HepG2 (cell line): Measurements from ENCODE around the gene ABI3BP. TPM values are rescaled to one million over a fixed set of nuclear protein-coding genes. Genes with fewer than 3 reads are reported as not detected.
"Not testable (repeated sequence)": the region's sequence is repeated elsewhere in the genome, so short reads cannot be mapped to it uniquely, and the experiment has no call there.

ENCODE experiments used
- ATAC-seq: fragments of 200-7000 bp; cut with Tn5 transposase; 3 replicates; pipeline ENCODE4 v1.9.1; 2020; ENCODE audit warnings: mild to moderate bottlenecking, moderate library complexity
- BruUV-seq: library from RNA; stranded (reverse); fragments of 400-500 nt; replicated peaks from 2 replicates; lab custom pipeline; 2021; lab: Mats Ljungman, UMichigan
- CTCF ChIA-PET: fragments of 300-600 bp; formaldehyde crosslinking; extraction: SDS; loops from one replicate; lab custom pipeline; 2021; ENCODE audit warnings: low total read pairs, inconsistent platforms, low intra/inter-chr PET ratio; lab: Yijun Ruan, JAX
- POLR2A ChIA-PET: fragments of 350-600 bp; sonication (Branson Sonifier 250); formaldehyde crosslinking; loops from one replicate; lab custom pipeline; 2020; ENCODE audit warnings: antibody characterized with exemption, inconsistent platforms; lab: Yijun Ruan, JAX
- DNase-seq: peaks from one replicate; pipeline ENCODE4 v3.0.0-alpha.2; 2015; ENCODE audit warnings: low spot score
- FAIRE-seq: peaks from 3 replicates; lab custom pipeline; 2011; peaks lifted over from hg19 to GRCh38; lab: Jason Lieb, UNC
- H2AFZ ChIP-seq: one replicate; pipeline ENCODE4 v1.6.1; 2011; ENCODE audit warnings: low read length, inconsistent platforms
- H3K27ac ChIP-seq: fragments of 300-600 bp; 3 replicates; pipeline ENCODE4 v1.8.0; 2011; ENCODE audit warnings: mixed run types, mild to moderate bottlenecking, mixed read lengths, low read length, inconsistent platforms; ENCODE audit not compliant: insufficient read depth; ENCODE audit errors: extremely low read length
- H3K27me3 ChIP-seq, 2 experiments: fragments of 200-600 bp in 1 of 2; 2 replicates in 1 of 2; 3 replicates in 1 of 2; pipeline versions ENCODE4 v1.6.0 to v1.8.0; 2011; ENCODE audit warnings: low read length in 2 of 2, mild to moderate bottlenecking in 2 of 2, moderate library complexity in 2 of 2, inconsistent platforms in 1 of 2; ENCODE audit not compliant: insufficient read depth in 2 of 2, control insufficient read depth in 1 of 2
- H3K36me3 ChIP-seq, 2 experiments: fragments of 200-600 bp in 1 of 2; replicated peaks in 1 of 2; 2 replicates in 1 of 2; 3 replicates in 1 of 2; pipeline versions ENCODE4 v1.5.1 to v1.8.0; 2011; ENCODE audit warnings: low read length in 2 of 2, inconsistent platforms in 1 of 2; ENCODE audit not compliant: insufficient read depth in 2 of 2, control insufficient read depth in 1 of 2
- H3K4me1 ChIP-seq: 2 replicates; pipeline ENCODE4 v1.5.1; 2012; ENCODE audit warnings: low read length, inconsistent platforms; ENCODE audit not compliant: insufficient read depth
- H3K4me2 ChIP-seq: 2 replicates; pipeline ENCODE4 v1.6.0; 2011; ENCODE audit warnings: low read depth, low read length, inconsistent platforms
- H3K4me3 ChIP-seq, 3 experiments: fragments of 200-600 bp in 1 of 3; sonication (generic), shearing (Covaris generic) in 1 of 3; replicated peaks in 1 of 3; 2 replicates each; pipeline ENCODE4 v1.5.1; 2011 to 2016; ENCODE audit warnings: low read length in 3 of 3, inconsistent platforms in 2 of 3, low read depth in 2 of 3, mild to moderate bottlenecking in 2 of 3, control low read depth in 1 of 3, mixed read lengths in 1 of 3; ENCODE audit not compliant: insufficient read depth in 1 of 3
- H3K79me2 ChIP-seq: one replicate; pipeline ENCODE4 v1.6.1; 2011; ENCODE audit warnings: low read length, inconsistent platforms; ENCODE audit not compliant: insufficient read depth
- H3K9ac ChIP-seq: 2 replicates; pipeline ENCODE4 v1.6.0; 2011; ENCODE audit warnings: mild to moderate bottlenecking, low read depth, low read length, inconsistent platforms; ENCODE audit not compliant: insufficient read depth
- H3K9me3 ChIP-seq: 2 replicates; pipeline ENCODE4 v1.5.1; 2012; ENCODE audit warnings: mild to moderate bottlenecking, low read length
- H4K20me1 ChIP-seq: 2 replicates; pipeline ENCODE4 v1.6.0; 2011; ENCODE audit warnings: inconsistent platforms, mild to moderate bottlenecking, low read length, moderate library complexity; ENCODE audit not compliant: insufficient read depth
- CEBPG ChIP-seq: IDR thresholded peaks from 2 replicates; pipeline ENCODE4 v1.6.1; 2016
- FOXP1 ChIP-seq, 2 experiments: fragments of 450-650 bp in 1 of 2; IDR thresholded peaks; 2 replicates each; pipeline ENCODE4 v1.6.1; 2017 to 2018; ENCODE audit warnings: antibody characterized with exemption in 1 of 2
- KAT2B ChIP-seq: fragments of 150-350 bp; IDR thresholded peaks from 2 replicates; pipeline ENCODE4 v1.6.1; 2014; ENCODE audit warnings: low read depth, low read length, borderline replicate concordance
- MEIS1 ChIP-seq: sonication (generic); formaldehyde crosslinking; IDR thresholded peaks from 2 replicates; pipeline ENCODE4 v1.9.0; 2021; ENCODE audit warnings: mild to moderate bottlenecking, missing genetic modification reagents, moderate library complexity, borderline replicate concordance
- SALL1 ChIP-seq: sonication (generic); formaldehyde crosslinking; IDR thresholded peaks from 2 replicates; pipeline ENCODE4 v1.8.0; 2022; ENCODE audit warnings: mild to moderate bottlenecking, missing genetic modification reagents
- TMF1 ChIP-seq: sonication (generic); formaldehyde crosslinking; IDR thresholded peaks from 2 replicates; pipeline ENCODE4 v1.8.1; 2022; ENCODE audit warnings: low read depth, missing genetic modification reagents
- ZFAT ChIP-seq: sonication (generic); formaldehyde crosslinking; conservative IDR thresholded peaks from 2 replicates; pipeline ENCODE4 v1.8.1; 2023; ENCODE audit warnings: missing genetic modification reagents, inconsistent platforms
- ZNF382 ChIP-seq: sonication (generic); formaldehyde crosslinking; IDR thresholded peaks from 2 replicates; pipeline ENCODE4 v1.5.0; 2020; ENCODE audit warnings: missing genetic modification reagents, mild to moderate bottlenecking, borderline replicate concordance
- ZNF619 ChIP-seq: sonication (generic); formaldehyde crosslinking; IDR thresholded peaks from 2 replicates; pipeline ENCODE4 v1.4.0; 2020; ENCODE audit warnings: mild to moderate bottlenecking, missing genetic modification reagents
- WGBS: methylation state at CpG from one replicate; pipeline ENCODE4 v1.1.6; 2017; ENCODE audit warnings: low lambda C conversion rate; 5-methylcytosine and 5-hydroxymethylcytosine counted together
- in situ Hi-C: cut with HindIII; loops from 2 replicates; pipeline ENCODE4 v1.10.0; 2017; ENCODE audit warnings: low pct_unique_long_range_greater_than_20kb; ENCODE audit not compliant: extremely low pct_ligation_motif_present
- intact Hi-C: fragments of 100-400 bp; cut with micrococcal nuclease; formaldehyde crosslinking; loops from one replicate; pipeline ENCODE4 v1.10.0; 2022; ENCODE audit not compliant: unreplicated experiment
- polyA plus RNA-seq, 8 experiments: library from polyadenylated mRNA; depleted of rRNA in 3 of 8; stranded (reverse) in 7 of 8; unstranded in 1 of 8; fragments of >200 nt; fragmentation: Illumina TruSeq in 4 of 8; extraction: Trizol in 4 of 8; gene quantifications; 2 replicates each; pipeline versions ENCODE4 v1.2.1 to v1.2.3, GENCODE V29; 2011 to 2016; ENCODE audit warnings: low read depth in 4 of 8, missing spikeins in 1 of 8, mixed read lengths in 1 of 8; ENCODE audit not compliant: insufficient read depth in 1 of 8
- total RNA-seq, 5 experiments: library from RNA; depleted of rRNA; stranded (reverse); fragments of >200 nt; fragmentation: Illumina TruSeq; extraction: Trizol; gene quantifications; 2 replicates each; pipeline ENCODE4 v1.2.3, GENCODE V29; 2016; ENCODE audit warnings: low read depth in 1 of 5
- TF ChIP-seq, protein P1 (sequence below): sonication (generic); formaldehyde crosslinking; IDR thresholded peaks from 2 replicates; pipeline ENCODE4 v1.5.0; 2020; ENCODE audit warnings: mild to moderate bottlenecking, missing genetic modification reagents
- TF ChIP-seq, protein P2 (sequence below): sonication (generic); formaldehyde crosslinking; IDR thresholded peaks from 2 replicates; pipeline ENCODE4 v1.4.0; 2020; ENCODE audit warnings: missing genetic modification reagents, borderline replicate concordance
- TF ChIP-seq, protein P3 (sequence below): sonication (generic); formaldehyde crosslinking; IDR thresholded peaks from 2 replicates; pipeline ENCODE4 v1.8.1; 2022; ENCODE audit warnings: mild to moderate bottlenecking, missing genetic modification reagents

ABI3BP gene
- total and polyA plus RNA-seq, 2 of the 13 experiments (the other 11 are each of a cell fraction or from before 2014, with no cell fraction given) = not detected

DNA sequence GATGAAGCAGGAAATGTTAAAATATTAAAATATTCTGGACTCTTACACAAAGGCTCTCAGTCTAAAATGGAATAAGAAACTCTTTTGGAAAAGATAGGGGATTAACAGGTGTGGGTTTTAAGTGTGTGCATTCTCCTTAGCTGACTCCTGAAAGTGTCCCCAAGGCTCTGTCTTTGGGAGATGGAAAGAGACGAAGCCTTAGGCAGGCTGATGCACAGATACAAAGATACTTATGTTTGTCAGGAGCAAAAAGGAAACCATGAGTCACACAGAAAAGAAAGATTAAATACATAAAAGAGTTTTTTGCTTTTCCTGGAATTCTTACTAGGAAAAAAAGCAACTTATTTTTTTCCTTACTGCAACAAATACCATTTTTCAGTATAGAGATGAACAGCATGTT lies 23.8 kb upstream of the ABI3BP start:
- intact Hi-C loops = no loop called here
- no peaks in the 10 kb centered on the region for H3K36me3 ChIP-seq

DNA sequence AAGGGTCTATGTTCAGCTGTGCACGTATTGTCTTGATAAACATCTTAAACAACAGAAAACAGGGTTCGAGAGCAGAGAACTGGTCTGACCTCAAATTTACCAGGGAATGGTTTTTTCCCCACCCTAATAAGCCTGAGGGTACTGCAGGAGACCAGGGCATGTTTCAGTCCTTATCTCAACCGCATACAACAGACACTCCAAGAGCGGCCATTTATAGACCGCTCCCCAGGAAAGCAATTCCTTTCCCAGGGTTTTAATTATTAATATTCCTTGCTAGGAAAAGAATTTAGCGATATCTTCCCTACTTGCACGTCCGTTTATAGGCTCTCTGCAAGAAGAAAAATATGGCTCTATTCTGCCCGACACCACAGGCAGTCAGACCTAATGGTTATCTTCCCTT lies 19.1 kb upstream of the ABI3BP start:
- POLR2A ChIA-PET, ATAC-seq: not testable (repeated sequence)

More for the DNA sequence above, 23.8 kb upstream of the ABI3BP start:
- no peak overlapping the region for H3K27ac ChIP-seq
- ChIA-PET POLR2A (no interaction called here), CTCF (no interaction called here)
- FAIRE-seq = no peak
- H4K20me1 ChIP-seq = no peaks in the 10 kb centered on the region
- no peaks in the 10 kb centered on the region for H3K4me1 ChIP-seq
- ATAC-seq = no peak
- H3K27me3 ChIP-seq = no peaks in the 10 kb centered on the region
- TF ChIP-seq MEIS1 (CRISPR knock-in tag) (no peak), TMF1 (CRISPR knock-in tag) (no peak), ZNF619 (CRISPR knock-in tag) (no peak), CEBPG (CRISPR knock-in tag) (no peak), ZNF382 (CRISPR knock-in tag) (no peak), ZFAT (CRISPR knock-in tag) (no peak), SALL1 (no peak), KAT2B (no peak), FOXP1 (IDR thresholded peaks at IDR 0.05) (no peak), FOXP1 (CRISPR knock-in tag; IDR thresholded peaks at IDR 0.05) (no peak)
- TF ChIP-seq, protein P1, sequence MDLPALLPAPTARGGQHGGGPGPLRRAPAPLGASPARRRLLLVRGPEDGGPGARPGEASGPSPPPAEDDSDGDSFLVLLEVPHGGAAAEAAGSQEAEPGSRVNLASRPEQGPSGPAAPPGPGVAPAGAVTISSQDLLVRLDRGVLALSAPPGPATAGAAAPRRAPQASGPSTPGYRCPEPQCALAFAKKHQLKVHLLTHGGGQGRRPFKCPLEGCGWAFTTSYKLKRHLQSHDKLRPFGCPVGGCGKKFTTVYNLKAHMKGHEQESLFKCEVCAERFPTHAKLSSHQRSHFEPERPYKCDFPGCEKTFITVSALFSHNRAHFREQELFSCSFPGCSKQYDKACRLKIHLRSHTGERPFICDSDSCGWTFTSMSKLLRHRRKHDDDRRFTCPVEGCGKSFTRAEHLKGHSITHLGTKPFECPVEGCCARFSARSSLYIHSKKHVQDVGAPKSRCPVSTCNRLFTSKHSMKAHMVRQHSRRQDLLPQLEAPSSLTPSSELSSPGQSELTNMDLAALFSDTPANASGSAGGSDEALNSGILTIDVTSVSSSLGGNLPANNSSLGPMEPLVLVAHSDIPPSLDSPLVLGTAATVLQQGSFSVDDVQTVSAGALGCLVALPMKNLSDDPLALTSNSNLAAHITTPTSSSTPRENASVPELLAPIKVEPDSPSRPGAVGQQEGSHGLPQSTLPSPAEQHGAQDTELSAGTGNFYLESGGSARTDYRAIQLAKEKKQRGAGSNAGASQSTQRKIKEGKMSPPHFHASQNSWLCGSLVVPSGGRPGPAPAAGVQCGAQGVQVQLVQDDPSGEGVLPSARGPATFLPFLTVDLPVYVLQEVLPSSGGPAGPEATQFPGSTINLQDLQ (CRISPR knock-in tag) = no peak
- TF ChIP-seq, protein P2, sequence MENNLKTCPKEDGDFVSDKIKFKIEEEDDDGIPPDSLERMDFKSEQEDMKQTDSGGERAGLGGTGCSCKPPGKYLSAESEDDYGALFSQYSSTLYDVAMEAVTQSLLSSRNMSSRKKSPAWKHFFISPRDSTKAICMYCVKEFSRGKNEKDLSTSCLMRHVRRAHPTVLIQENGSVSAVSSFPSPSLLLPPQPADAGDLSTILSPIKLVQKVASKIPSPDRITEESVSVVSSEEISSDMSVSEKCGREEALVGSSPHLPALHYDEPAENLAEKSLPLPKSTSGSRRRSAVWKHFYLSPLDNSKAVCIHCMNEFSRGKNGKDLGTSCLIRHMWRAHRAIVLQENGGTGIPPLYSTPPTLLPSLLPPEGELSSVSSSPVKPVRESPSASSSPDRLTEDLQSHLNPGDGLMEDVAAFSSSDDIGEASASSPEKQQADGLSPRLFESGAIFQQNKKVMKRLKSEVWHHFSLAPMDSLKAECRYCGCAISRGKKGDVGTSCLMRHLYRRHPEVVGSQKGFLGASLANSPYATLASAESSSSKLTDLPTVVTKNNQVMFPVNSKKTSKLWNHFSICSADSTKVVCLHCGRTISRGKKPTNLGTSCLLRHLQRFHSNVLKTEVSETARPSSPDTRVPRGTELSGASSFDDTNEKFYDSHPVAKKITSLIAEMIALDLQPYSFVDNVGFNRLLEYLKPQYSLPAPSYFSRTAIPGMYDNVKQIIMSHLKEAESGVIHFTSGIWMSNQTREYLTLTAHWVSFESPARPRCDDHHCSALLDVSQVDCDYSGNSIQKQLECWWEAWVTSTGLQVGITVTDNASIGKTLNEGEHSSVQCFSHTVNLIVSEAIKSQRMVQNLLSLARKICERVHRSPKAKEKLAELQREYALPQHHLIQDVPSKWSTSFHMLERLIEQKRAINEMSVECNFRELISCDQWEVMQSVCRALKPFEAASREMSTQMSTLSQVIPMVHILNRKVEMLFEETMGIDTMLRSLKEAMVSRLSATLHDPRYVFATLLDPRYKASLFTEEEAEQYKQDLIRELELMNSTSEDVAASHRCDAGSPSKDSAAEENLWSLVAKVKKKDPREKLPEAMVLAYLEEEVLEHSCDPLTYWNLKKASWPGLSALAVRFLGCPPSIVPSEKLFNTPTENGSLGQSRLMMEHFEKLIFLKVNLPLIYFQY (CRISPR knock-in tag) = no peak
- TF ChIP-seq, protein P3, sequence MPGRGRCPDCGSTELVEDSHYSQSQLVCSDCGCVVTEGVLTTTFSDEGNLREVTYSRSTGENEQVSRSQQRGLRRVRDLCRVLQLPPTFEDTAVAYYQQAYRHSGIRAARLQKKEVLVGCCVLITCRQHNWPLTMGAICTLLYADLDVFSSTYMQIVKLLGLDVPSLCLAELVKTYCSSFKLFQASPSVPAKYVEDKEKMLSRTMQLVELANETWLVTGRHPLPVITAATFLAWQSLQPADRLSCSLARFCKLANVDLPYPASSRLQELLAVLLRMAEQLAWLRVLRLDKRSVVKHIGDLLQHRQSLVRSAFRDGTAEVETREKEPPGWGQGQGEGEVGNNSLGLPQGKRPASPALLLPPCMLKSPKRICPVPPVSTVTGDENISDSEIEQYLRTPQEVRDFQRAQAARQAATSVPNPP (CRISPR knock-in tag) = no peak
- TF ChIP-seq, all 625 proteins: peak for 0
- BruUV-seq = no TSS peak
- Histone ChIP-seq H3K9ac (no peak overlapping the region), H3K4me3 (no peak overlapping the region), H3K9me3 (no peaks in the 10 kb centered on the region), H2AFZ (no peak overlapping the region), H3K4me2 (no peak overlapping the region), H3K79me2 (no peaks in the 10 kb centered on the region)
- DNase-seq = no peak
- in situ Hi-C loops = no loop called here
- WGBS = 34% methylated on average over 1 of the region's 1 CpG

More for the DNA sequence above, 19.1 kb upstream of the ABI3BP start:
- H3K36me3 ChIP-seq, in situ Hi-C loops, H3K4me1 ChIP-seq, DNase-seq, BruUV-seq, H3K9me3 ChIP-seq, H3K9ac ChIP-seq, H3K4me3 ChIP-seq, intact Hi-C loops, H4K20me1 ChIP-seq, H3K4me2 ChIP-seq, H3K27ac ChIP-seq, FAIRE-seq, CTCF ChIA-PET, H3K27me3 ChIP-seq, H3K79me2 ChIP-seq, H2AFZ ChIP-seq: not testable (repeated sequence)
- 25% methylated on average over 9 of the region's 9 CpGs for WGBS
